ENCODE measurements around the gene CLIC1. TPM values are rescaled to one million over a fixed set of nuclear protein-coding genes. Genes with fewer than 3 reads are reported as not detected.

The CLIC1 gene
- total RNA-seq, 2 experiments from 2014 or later: 314 to 413 TPM

DNA sequence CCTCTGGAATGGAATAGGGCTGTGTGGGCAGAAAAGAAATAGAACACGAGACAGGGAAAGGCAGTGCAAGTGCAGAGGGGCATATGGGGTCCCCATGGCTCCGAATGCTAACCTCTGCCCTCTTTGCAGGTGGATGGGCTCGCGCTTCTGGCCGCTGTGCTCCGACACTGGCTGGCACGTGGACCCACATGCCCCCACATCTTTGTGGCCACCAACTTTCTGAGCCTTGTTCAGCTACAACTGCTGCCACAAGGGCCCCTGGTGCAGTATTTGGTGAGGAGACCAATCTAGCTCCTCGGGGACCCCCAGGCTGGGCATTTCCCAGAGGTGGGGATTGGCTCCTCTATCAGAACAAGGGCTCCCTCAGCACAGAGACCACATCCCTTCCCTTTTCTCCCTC is 25.0 kb upstream of the CLIC1 start:
- ChIA-PET POLR2A (interaction anchor here (0.5 kb wide), 1 partner anchor 317 kb away, joined by 3 read pairs; no protein-coding TSS in a partner anchor), CTCF (ENCODE audit: unreplicated experiment) (no interaction called here)
- TF ChIP-seq, protein P1, sequence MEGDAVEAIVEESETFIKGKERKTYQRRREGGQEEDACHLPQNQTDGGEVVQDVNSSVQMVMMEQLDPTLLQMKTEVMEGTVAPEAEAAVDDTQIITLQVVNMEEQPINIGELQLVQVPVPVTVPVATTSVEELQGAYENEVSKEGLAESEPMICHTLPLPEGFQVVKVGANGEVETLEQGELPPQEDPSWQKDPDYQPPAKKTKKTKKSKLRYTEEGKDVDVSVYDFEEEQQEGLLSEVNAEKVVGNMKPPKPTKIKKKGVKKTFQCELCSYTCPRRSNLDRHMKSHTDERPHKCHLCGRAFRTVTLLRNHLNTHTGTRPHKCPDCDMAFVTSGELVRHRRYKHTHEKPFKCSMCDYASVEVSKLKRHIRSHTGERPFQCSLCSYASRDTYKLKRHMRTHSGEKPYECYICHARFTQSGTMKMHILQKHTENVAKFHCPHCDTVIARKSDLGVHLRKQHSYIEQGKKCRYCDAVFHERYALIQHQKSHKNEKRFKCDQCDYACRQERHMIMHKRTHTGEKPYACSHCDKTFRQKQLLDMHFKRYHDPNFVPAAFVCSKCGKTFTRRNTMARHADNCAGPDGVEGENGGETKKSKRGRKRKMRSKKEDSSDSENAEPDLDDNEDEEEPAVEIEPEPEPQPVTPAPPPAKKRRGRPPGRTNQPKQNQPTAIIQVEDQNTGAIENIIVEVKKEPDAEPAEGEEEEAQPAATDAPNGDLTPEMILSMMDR (conservative IDR thresholded peaks at IDR 0.05; ENCODE audit: low read length): no peak
- no peak for TF ChIP-seq EZH2phosphoT487 (IDR thresholded peaks at IDR 0.05; ENCODE audit: borderline replicate concordance, low read depth, low read length)

DNA sequence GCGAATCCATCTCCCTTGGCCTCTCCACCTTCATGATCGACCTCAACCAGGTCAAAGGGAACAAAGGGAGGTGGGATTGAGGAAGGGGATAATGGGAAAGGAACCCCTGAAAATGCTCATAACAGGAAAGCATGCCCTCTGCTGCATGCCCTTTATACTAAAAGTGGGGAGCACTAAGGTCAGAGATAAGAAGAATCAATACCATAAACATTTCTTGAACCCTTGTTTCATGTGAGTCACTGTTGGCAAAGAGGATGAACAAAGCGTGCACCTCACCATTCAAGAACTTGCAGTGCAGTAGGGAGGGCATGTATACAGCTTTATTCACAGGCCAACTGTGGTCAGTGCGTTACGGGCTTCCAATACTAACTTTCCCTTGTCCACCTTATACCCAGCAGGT is 24.5 kb upstream of the CLIC1 start:
- H3K36me3 ChIP-seq (ENCODE audit: insufficient read depth, low read length): peaks cover 74% of the 10 kb centered on the region
- no peak for DNase-seq (ENCODE audit: low spot score)
- ChIA-PET CTCF (ENCODE audit: unreplicated experiment) (no interaction called here), POLR2A (interaction anchor here (0.5 kb wide), 1 partner anchor 317 kb away, joined by 3 read pairs; no protein-coding TSS in a partner anchor)
- no peak overlapping the region for H3K4me3 ChIP-seq (ENCODE audit: low read depth, low read length, poor library complexity, severe bottlenecking)
- intact Hi-C loops (cut with micrococcal nuclease; ENCODE audit: unreplicated experiment): no loop called here
- BruUV-seq (replicated peaks): no TSS peak
- H3K79me2 ChIP-seq (ENCODE audit: insufficient read depth, low read depth, low read length): no peaks in the 10 kb centered on the region
- no peaks in the 10 kb centered on the region for H4K20me1 ChIP-seq (ENCODE audit: insufficient read depth, low read length)
- H3K9me3 ChIP-seq (ENCODE audit: low read length): no peaks in the 10 kb centered on the region
- no peak overlapping the region for H2AFZ ChIP-seq (ENCODE audit: low read length)
- H3K4me1 ChIP-seq (ENCODE audit: insufficient read depth, low read length, poor library complexity, severe bottlenecking): no peaks in the 10 kb centered on the region
- no peak overlapping the region for H3K27ac ChIP-seq (ENCODE audit: low read depth, low read length, poor library complexity, severe bottlenecking)
- no peak overlapping the region for H3K4me2 ChIP-seq (ENCODE audit: low read length)
- TF ChIP-seq EZH2phosphoT487 (IDR thresholded peaks at IDR 0.05; ENCODE audit: borderline replicate concordance, low read depth, low read length): no peak
- H3K9me2 ChIP-seq (ENCODE audit: insufficient read depth, low read length): no peaks in the 10 kb centered on the region

More for the DNA sequence above, 25.0 kb upstream of the CLIC1 start:
- no peak for DNase-seq (ENCODE audit: low spot score)
- intact Hi-C loops (cut with micrococcal nuclease; ENCODE audit: unreplicated experiment): no loop called here
- no TSS peak for BruUV-seq (replicated peaks)
- Histone ChIP-seq H3K4me1 (ENCODE audit: insufficient read depth, low read length, poor library complexity, severe bottlenecking) (no peaks in the 10 kb centered on the region), H2AFZ (ENCODE audit: low read length) (no peak overlapping the region), H3K9me3 (ENCODE audit: low read length) (no peaks in the 10 kb centered on the region), H3K4me3 (ENCODE audit: low read depth, low read length, poor library complexity, severe bottlenecking) (no peak overlapping the region), H3K9me2 (ENCODE audit: insufficient read depth, low read length) (no peaks in the 10 kb centered on the region), H3K79me2 (ENCODE audit: insufficient read depth, low read depth, low read length) (no peaks in the 10 kb centered on the region), H3K27ac (ENCODE audit: low read depth, low read length, poor library complexity, severe bottlenecking) (no peak overlapping the region), H3K4me2 (ENCODE audit: low read length) (no peak overlapping the region), H3K36me3 (ENCODE audit: insufficient read depth, low read length) (peaks cover 74% of the 10 kb centered on the region), H4K20me1 (ENCODE audit: insufficient read depth, low read length) (no peaks in the 10 kb centered on the region)

DNA sequence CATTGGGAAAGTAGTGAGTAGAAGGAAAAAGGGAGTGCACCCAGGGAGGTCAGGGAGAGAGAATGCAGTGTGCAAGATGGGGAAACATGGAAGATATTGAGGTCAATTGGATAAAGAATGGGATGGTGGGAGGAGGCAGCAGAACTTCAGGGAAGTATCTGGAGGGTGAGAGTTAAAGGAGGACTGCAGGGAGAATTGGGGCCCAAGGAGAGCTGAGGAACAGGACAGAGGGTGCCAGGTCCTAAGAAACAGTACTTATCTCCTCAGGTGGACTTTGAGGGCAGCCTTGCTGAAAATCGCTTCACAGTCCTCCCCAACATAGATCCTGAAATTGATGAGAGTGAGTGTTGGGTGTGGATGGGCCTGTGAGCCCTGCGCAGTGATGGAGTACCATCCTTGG is 22.0 kb upstream of the CLIC1 start:
- BruUV-seq (replicated peaks): no TSS peak
- no peak for DNase-seq (ENCODE audit: low spot score)
- POLR2A ChIA-PET: interaction anchor here (0.6 kb wide), 1 partner anchor 1546 kb away, joined by 5 read pairs; no protein-coding TSS in a partner anchor
- Histone ChIP-seq H3K36me3 (ENCODE audit: insufficient read depth, low read length) (peaks cover 51% of the 10 kb centered on the region), H3K27ac (ENCODE audit: low read depth, low read length, poor library complexity, severe bottlenecking) (no peak overlapping the region), H3K4me2 (ENCODE audit: low read length) (no peak overlapping the region), H4K20me1 (ENCODE audit: insufficient read depth, low read length) (no peaks in the 10 kb centered on the region), H3K4me1 (ENCODE audit: insufficient read depth, low read length, poor library complexity, severe bottlenecking) (no peaks in the 10 kb centered on the region), H3K9me2 (ENCODE audit: insufficient read depth, low read length) (no peaks in the 10 kb centered on the region), H3K9me3 (ENCODE audit: low read length) (no peaks in the 10 kb centered on the region), H3K4me3 (ENCODE audit: low read depth, low read length, poor library complexity, severe bottlenecking) (no peak overlapping the region), H2AFZ (ENCODE audit: low read length) (no peak overlapping the region), H3K79me2 (ENCODE audit: insufficient read depth, low read depth, low read length) (no peaks in the 10 kb centered on the region)
- intact Hi-C loops (cut with micrococcal nuclease; ENCODE audit: unreplicated experiment): no loop called here
- CTCF ChIA-PET (ENCODE audit: unreplicated experiment): interaction anchor here (0.9 kb wide), 1 partner anchor 46 kb away, joined by 3 read pairs; no protein-coding TSS in a partner anchor
- TF ChIP-seq, protein P1 (conservative IDR thresholded peaks at IDR 0.05; ENCODE audit: low read length): no peak
- no peak for TF ChIP-seq EZH2phosphoT487 (IDR thresholded peaks at IDR 0.05; ENCODE audit: borderline replicate concordance, low read depth, low read length)

Data from OCI-LY7 (cell line).